Activated CD4-positive, CD25-positive, alpha-beta regulatory T cell treated with anti-CD3 and anti-CD28 coated beads, Interleukin-2, amount 50 U/mL, for 24 hours (primary cell): ENCODE data around the gene IL17C.

Experiments used
- ATAC-seq, 2 donors: fragments of 150-1000 bp; cut with Tn5 transposase; one replicate each; pipeline ENCODE4 v1.10.0; 2021; ENCODE audit warnings: mild to moderate bottlenecking in 1 of 2, moderate library complexity in 1 of 2

IL17C gene

DNA sequence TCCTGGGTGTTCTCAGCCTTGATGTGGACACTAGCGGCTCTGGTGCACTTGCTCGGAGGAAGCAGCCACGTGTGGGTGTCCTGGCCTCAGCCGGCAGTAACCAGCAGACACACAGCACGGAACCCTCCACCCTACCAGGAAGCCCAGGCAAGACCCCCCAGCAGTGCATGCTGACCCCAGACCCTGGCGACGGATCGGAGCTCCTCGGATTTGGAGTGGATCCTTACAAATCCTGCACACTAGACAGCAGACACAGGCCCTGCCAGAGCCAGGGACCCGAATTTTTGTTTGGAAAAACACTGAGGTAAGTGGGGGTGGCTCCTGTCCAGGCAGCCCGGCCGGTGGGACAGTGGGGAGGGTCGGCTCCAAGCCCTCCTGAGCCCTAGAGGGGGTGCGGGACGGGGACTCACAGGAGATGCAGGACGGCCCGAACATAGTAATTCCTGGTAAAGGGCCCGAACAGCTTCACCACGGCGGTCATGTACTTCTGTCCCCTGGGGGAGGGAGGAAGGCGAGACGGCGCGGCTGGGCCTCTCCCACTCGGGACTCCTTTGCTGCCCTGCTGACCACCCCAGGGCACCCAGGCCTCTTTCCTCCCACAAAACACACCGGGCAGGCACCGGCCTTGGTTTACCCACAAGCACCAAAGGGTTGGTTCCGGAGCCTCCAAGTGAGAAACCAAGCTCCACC lies 8.1 kb downstream of the IL17C start:
- ATAC-seq: no peak

DNA sequence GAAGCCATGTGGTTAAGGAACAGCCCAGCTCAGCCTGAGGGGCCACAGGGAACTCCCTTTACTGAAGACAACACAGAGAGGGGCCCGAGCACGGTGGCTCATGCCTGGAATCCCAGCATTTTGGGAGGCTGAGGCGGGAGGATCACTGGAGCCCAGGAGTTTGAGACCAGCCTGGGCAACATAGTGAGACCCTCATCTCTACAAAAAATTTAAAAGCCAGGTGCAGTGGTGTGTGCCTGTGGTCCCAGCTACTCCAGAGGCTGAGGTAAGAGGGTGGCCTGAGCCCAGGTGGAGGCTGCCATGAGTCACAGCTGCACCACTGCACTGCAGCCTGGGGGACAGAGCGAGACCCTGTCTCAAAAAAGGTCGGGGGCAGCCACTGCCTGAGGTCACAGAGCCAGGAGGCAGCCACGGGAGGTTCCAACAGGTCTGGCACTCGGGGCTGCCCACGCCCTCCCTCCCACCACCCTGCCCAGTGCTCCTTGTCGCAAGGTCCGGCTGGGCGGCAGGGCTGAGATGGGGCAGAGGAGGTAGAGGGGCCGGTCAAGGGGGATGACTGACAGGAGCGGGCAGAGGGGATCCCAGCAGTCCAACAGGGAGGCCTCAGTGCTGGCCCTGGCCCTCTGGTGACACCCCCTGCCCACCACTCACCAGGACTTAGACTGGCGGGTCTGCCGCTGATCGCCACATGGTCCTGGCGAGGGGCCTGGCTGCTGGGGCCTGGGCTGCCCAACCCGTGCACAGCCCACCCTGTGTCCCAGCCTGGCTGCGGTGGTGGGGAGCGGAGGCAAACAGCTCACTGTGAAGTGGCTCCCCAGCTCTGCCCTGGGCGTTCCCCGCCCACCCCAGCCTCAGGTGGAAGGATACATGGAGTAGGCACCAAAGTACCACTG lies 9.1 kb downstream of the IL17C start:
- ATAC-seq: no peak

DNA sequence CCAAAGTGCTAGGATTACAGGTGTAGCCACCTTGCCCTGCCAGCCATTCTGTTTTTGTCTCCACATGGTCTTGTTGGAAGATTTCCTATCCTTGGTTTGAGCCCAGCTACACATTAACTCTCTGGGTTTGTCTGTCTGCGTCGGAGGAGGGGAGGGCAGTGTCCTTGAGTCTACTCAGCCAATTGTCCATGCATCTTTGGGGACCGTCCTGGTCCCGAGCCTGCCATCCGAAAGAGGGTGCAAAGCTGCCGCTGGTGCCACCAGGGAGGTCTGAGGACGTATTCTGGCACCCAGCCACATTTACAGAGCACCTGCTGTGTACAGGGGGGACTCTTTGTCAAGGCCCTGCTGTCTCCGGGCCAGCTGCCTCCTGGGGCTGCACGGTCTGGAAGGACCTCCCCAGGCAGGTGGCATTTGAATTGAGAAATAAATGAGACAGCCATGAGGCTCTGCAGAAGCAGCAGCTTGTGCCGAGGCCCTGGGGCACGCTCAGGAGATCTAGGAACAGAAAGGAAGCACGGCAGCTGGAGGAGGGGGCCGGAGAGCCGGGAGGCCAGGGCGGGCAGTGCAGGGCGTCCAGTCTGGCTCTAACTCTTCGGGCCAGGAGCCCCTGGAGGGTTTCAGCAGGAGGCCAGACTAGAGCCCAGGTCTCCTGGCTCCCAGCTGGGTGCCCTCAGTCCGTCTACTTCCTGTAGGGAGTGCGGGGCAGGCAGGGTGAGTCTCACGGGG lies 11.0 kb downstream of the IL17C start:
- no peak for ATAC-seq

DNA sequence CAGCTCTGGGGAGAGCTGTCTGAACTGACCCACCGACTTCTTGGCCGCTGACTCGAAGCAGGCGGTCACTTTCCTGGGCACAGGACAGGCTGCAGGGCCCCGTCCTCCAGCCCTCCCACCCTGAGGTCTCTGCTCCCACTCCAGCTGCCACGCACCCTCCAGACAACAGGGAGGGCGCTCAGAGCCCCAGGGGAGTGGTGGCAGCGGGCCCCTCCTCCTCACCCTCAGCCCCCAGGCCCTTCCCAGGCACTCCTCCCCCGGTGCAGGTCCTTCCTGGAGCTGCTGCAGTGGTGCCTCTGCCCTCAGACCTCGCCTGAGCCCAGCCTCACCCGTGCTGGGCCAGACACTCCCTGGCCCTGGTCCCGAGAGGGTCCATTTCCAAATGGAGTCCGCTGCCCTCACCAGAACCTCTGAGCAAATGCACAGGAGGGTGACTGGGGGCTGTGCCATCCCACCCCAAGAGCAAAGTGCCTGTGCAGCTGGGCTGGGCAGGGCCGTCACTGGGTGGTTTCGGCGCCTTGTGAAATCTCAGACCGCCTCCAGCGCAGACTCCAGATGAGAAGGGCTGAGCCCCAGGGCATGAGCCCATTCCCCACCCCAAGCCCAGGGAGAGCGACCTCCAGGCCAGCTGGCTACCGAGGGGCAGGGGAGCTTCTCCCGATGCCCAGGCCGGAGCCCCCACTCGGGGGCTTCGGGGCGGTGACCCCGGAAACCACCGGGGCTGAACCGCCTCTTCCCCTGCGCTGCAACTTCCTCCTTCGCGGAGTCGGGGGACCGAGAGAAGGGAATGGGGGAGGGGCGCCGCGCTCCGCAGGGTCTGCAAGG lies 11.8 kb downstream of the IL17C start:
- no peak for ATAC-seq

DNA sequence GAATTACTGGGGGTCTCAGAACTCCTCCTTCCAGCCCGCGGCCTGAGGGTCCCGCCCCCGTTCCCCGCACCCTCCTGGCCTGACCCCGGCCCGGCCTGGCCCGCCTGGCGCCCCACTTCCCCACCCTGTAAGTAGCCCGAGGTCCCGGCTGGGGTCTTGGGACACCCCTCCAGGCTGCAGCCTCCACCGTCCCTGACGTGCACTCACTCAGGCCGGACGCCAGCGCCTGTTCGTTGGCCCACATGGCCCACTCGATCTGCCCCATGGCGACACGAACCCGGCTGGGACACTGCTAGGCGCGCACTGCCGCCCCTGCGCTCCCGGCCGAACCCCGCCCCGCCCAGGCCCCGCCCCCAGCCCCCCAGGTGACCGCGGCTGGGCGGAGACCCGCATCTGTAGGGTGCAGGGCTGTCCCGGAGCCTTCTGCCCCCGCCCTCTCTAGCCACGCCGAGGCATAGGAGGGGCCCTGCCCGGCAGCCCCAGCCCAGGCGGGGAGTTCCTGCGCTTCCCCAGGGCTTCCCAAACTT lies 12.4 kb downstream of the IL17C start, which contains the start of gene CYBA:
Gene CYBA, minus strand, starts transcription at position 305 of the 527 bp plus-strand sequence. Its CDS starts 40 bp downstream, at position 265.
- peak; percentile 89 for ATAC-seq

DNA sequence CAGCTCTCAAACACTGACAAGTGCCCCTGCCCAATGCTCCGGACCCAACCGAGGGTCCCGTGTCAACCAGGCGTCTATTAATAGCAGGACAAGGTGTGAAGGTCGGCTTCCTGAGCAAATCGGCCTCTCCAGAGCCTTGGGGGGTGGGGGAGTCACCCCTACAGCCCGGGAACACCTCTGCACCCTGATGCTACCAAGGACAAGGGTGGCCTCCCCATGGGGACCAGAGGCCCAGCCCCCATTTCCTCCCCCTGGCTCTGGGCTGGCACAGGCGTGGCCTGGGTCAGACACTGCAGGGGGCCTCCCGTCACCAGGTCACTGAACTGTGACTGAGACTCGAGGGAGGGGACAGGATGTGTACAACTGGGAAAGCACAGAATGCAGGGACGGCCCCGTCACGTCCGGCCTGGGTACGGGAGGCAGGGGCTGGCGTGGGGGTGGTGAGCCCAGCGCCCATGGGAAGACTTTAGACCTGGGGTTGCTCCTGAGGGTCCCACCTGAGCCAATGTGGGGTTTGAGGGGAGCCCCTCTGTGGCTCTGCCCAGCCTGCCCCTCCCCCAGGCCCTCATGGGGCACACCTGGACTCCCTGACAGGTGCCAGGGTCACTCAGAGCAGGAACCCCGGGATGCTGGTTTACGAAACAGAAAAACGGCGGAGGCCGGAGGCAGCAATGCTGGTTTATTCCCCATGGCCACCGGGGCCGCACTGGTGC lies 13.1 kb downstream of the IL17C start:
- ATAC-seq: peak; percentile 87 to 88

DNA sequence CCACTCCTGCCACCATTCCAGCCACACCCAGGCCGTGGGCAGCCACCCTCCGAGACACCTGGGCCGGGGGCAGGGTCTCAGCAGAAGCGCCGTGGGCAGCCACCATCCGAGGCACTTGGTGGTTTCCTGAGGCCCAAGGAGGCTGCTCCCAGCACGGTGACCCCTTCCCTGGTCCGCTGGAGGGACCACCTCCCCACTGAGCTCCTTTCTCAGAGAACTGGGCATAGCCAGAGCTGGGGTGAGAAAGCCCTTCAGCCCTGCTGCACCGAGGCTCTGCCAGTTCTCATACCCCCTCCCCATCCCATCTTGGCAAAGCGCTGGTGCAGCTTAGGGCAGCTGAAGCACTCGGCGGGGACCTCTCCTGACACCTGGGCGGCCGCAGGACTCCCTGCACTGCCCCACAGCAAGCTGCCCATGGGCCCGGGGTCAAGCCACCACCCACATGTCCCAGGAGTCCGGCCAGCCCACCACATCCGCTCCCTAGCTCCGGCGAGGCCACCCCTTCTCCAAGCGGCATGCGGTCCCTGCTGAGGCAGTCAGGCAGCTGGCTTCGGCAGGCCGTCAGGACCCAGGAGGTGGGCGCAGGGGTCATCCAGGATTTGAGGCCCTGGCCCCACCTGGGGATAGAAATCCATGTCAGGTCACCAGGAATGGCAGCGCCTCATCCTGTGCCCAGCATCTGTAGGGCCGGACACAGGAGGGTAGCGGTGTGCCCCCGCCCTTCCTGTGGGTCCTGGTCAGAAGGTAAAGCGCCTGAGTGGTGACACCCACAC lies 13.8 kb downstream of the IL17C start:
- ATAC-seq: no peak

DNA sequence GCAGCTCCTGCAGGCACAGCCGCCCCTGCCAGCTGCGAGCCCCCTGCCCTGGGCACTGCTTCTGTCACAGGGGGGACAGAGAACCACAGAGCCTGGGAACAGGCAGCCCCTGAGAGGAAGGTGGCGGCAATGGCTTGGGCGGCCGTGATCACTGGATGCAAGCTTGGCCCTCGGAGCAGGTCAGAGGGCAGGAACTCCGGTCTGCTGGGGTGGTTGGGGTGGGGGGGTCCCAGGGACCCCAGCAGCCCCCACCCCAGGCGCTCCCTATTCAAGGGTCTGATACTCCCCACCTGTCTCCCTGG lies 14.3 kb downstream of the IL17C start:
- ATAC-seq: no peak

DNA sequence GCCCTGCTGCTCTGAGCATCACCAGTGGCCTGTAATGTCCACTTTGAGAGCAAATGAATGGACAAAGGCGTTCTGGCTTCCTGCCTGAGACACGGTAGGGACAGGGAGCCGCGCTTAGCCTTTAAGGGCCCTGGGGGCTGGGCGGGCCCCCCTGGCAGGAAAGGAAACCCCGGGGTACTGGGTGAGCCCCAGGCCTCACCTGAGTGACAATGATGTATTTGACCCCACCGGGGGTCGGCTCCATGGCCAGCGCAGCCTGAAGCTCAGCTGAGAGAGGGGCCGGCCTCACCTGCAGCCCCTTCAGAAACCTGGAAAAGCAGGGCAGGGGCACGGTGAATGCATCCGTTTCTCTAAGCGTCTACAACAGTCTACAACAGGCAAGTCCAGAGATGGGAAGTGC lies 14.7 kb downstream of the IL17C start:
- no peak for ATAC-seq

DNA sequence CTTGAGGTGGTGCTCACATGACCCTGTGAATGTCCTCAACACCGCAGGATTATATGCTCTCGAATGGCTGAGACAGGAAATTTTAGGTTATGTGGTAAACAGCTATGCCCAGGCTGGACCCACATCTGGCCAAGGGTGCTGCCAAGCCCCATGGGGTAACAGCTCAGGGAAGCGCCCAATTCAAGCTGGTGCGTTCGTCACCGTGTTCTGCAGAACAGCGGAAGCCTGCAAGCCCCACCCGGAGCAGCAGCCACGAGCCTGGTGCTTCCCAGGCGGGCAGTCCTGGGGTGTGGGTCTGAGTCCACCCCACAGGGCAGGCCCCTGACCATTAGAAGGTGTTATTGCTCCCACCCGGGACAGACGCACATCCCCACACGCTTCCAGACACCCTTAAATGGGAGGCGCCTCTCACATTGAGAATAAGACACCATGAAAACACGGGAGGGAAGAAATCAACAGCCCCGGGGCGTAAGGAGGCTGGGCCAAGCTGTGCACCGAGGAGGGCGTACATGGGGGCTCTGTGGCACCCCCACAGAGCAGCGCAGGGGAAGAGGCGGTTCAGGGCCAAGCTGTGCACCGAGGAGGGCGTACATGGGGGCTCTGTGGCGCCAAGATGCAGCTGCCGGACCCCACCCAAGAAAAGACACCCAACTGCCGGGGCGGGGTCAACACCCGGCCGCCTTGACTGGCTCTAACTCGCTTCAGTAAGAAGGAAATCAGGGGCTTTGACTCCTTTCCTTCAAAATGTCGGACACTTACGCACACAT lies 15.4 kb downstream of the IL17C start:
- no peak for ATAC-seq

DNA sequence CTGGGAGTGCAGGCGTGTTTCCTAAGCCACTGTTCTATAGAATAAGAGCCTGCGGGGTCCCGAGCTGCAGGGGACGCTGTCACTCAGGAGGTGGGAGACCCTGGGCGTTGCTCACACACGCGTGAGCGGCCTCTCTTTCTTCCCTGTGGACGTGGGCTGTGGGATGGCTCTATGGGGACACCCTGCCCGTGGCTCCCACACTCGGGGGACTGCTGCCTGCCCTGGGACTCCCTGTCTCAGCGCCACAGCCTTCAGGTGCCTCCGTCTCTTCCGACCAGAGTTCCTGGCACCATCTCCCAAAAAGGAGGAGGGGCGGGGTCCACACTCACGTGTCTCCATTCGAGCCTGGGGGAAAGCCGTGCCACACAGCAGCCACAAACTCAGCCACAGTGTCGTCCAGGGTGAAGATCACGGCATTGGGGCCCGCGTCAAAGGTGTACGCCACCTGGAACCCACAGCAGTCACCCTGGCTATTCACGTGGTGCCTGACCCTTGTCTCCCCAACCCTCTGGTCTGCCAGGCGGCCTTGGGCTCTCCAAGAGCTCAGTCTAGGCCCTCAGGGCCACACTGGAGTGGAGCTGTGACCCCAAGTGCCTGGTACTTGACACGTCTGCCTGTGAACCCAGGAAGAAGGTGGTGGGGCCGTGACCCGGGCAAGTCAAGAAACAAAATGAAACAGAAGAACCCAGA lies 16.1 kb downstream of the IL17C start:
- no peak for ATAC-seq

DNA sequence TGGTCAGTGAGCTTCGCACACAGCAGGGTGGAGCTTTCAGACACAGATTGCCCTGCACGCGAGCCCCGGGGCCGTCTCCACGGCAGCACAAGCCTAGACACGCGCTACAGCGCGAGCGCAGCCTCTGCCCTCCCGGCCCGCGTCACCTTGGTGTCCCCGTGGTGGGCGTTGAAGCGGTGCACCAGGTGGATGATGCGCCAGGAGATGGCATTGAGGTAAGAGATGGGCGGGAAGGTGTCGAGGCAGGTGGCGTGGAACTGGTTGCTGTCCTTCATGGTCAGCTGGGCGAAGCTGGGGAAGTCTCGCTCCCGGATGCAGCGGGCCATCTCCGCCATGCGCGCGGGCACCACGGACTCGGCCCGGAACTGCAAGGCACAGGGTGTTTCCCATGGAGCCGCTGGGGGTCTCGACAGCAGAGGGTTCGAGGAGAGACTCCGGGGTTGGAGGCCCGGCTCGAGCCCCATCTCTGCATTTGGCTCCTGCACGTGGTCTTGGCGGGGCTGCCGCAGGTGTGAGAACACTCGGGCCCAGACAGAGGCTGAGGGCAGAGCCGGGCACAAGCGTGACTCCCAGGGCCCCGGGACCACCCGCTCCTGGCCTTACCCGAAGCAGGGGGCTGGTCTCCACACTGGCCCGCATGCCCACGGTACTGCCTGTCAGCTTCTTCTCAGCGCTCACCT lies 16.8 kb downstream of the IL17C start:
- ATAC-seq: no peak

DNA sequence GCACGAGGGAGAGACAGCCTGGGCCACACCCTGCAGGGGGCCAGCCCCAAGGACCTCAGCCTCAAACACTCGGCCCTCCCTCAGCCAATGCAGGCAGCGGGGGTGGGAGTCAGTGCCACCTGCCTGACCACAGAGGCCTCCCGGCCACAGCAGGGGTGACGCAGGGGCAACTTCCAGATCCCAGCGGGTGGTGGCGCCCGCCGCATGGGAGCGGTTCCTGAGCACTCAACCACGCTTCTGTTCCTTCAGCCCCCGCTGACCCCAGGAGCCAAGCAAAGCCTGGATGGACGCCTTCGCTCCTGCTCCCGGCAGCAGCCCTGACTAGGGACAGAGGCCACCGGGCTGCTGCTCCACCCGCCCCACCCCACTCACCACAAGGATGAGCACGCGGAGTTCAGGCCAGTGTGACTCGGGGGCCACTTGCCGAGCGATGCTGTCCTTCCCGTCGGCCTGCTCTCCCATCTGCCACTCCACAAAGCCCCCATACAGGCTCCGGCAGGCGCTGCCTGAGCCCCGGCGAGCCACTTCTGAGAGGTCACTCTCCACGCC lies 17.4 kb downstream of the IL17C start:
- no peak for ATAC-seq

DNA sequence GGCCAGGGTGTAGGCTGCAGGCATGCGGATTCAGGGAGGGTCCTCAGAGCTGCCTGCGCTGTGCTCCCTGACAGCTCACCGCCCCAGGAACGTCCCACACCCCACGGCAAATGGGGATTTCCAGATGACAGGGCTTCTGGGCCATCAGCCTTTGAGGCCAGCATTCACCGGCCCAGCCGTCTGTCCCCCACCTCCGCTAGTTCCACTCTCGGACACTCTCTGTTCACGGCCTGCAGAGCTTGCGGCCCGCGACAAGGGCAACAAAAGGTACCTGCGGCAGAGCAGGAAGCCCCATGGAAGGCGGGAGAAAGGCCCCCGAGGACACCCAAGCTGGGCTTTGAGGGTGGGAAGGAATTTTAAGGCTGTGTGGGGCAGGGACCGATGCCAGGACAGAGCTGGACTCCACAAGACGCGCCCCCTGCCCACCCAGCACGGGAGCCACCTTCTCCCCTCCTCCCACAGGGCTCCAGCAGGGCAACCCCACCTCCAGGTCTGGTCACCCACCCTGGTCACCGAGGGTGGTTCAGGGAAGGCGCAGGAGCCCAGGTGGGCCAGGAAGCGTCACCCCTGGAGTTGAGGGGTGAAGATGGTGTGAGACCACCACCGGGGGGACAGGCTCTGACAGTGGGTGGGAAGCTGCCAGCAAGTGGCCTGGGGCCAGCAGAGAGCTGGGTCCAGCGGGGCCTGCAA lies 18.1 kb downstream of the IL17C start:
- ATAC-seq: no peak

DNA sequence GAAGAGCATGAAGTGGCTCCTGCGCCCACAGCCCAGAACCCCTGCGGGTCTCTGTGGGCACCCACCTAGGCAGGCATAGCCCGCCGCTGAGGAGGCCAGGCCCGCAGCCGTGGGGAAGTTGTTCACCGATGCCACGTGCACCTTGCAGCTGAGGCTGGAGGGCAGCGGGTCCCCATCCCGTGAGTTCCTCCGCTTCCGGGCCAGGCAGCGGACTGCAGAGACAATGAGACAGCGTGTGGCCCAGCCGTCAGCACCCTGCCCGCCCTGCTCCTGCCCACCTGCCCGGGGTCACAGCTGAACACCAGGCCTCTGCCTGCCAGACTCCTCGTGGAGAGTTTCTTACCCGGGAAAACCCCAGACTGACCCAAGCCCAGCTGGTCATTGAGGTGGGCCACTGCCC lies 19.0 kb downstream of the IL17C start:
- no peak for ATAC-seq

DNA sequence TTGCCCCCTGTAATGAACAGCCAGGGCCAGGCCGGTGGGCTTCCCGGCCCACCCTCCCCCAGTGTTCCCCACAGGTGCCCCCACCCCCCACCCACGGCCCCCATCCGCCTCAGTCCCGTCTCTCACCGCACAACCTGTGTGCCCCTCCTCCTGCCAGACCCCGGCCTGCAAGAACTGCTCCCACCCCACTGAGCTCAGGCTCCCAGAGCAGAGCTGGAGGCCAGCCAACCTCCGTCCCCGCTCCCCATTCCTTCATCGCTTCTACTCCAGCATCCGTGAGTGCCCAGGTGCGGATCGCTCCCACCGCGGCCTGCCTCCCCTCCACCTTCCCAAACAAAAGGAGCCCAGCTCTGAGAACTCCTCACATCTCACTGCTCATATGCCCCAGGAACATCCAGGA lies 20.3 kb downstream of the IL17C start:
- no peak for ATAC-seq

DNA sequence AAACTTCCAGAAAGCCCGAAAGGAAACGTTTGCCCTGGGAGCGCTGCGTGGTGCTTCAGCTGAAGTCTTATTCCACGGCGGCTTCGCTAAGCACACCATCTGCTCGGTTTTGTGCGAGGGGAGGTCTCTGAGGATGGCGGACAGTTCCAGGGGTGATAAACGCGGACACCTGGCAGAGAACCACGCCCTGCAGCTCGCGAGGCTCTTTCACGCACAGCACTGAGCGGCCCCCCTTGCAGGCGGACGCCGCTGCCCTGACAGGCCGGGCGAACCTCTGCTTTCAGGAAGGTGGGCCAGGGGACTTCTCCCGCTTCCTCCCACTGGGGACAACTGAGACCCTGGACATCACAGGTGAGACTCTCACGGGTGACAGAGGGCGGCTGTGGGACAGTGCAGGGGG lies 20.8 kb downstream of the IL17C start:
- no peak for ATAC-seq

DNA sequence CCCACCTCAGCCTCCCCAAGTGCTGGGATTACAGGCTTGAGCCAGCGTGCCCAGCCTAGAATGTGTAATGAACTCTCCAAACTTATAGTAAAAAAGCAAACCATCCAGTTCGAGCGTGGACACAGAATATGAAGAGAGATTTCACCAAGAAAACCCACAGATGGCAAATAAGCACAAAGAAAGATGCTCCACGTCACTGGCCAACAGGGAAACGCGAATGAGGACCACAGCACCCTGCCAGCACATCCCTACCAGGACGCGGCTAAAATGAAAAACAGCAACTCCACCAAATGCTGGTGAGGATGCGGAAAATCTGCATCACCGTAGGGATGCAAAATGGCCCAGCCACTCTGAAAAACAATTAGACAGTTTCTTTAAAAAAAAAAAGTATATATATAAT lies 23.1 kb downstream of the IL17C start:
- ATAC-seq: no peak
